B cell (primary cell): ENCODE results near the gene SHISA2.

Experiments used
- CTCF ChIP-seq: fragments of 200-600 bp; IDR thresholded peaks from one replicate; pipeline ENCODE4 v1.8.0; 2022; ENCODE audit warnings: antibody characterized with exemption, mild to moderate bottlenecking
- EZH2 ChIP-seq: IDR thresholded peaks from 2 replicates; pipeline ENCODE4 v1.6.1; 2012; ENCODE audit warnings: borderline replicate concordance, low read depth, mild to moderate bottlenecking, moderate library complexity, low read length; ENCODE audit not compliant: insufficient read depth, poor library complexity, severe bottlenecking

GRCh38 chr13:26053418-26053980 lies 1.7 kb upstream of the SHISA2 start:
- TF ChIP-seq EZH2 (no peak), CTCF (no peak)
